Cardiac fibroblast (primary cell): ENCODE results near the gene SPAG5.

Source experiments
- DNase-seq, 2 donors: peaks; one replicate each; pipeline versions ENCODE4 v3.0.0 to v3.0.0-alpha.2; 2010; ENCODE audit warnings: low read depth in 2 of 2
- H3K4me3 ChIP-seq, 2 donors: replicated peaks in 1 of 2; 1 replicate in 1 of 2; 2 replicates in 1 of 2; pipeline ENCODE4 v1.5.1; 2011; ENCODE audit warnings: low read depth in 2 of 2, low read length in 2 of 2, mild to moderate bottlenecking in 2 of 2, moderate library complexity in 1 of 2
- CTCF ChIP-seq: IDR thresholded peaks from one replicate; pipeline ENCODE4 v1.5.1; 2011; ENCODE audit warnings: low read depth, mild to moderate bottlenecking, low read length, inconsistent platforms

The SPAG5 gene

DNA sequence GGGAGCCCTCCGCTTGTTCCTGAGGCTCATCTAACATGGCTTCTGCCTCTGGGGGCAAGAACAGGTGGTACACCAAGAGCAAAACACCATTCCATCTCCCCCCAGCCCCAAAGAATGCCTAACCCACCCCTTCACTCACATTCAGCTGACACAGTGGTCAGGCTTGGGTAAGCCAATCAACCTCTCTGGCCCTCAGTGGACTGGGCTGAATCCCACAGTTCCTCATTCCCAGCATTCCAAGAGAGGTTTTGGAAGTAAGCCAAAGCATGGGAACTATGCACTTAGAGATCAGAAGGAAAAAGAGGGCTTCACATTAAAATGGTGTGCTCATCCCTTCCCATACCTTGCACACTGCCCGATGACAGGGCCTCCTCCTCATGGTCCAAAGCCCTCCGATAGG lies 35.4 kb downstream of the SPAG5 start:
- DNase-seq: peak; percentile 51 to 70
- no peak for TF ChIP-seq CTCF
- no peak overlapping the region for H3K4me3 ChIP-seq

DNA sequence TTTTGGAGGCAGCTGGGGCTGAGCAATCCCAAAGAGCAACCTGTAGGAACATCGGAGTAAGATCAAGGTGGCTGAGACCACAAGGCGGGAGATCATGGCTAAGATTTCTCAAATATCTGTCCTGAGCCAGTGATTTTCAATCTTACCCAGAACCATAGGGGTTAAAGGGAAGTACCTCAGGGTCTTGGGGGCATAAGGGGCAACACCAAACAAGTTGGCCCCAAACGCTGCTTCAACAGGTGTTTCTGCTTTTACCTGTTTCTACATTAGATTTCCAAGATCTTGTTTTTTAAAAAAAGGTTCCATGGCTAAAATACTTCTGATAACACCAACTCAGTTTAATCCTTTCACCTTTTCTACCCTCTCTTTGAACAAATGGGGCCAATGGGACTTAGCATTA lies 43.8 kb downstream of the SPAG5 start:
- no peak overlapping the region for H3K4me3 ChIP-seq
- TF ChIP-seq CTCF: no peak
- no peak for DNase-seq

DNA sequence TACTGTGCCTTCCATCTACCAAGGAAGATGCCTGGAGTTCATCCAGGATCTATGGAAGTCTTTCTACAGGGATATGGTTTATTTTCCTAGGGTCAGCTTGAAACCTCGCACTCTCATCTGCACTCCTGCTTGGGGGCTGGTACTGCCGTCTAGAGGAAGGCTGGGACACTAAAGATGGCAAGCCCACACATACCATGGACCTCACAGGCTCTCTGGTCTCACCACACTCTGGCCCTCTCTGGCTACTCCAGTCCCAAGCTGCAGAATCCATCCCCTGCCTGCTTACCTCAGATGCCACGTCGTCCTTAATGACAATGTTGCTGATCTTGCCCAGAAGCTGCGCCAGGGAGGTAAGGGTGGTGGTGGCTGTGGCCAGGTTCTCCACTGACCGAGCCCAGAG lies 44.3 kb downstream of the SPAG5 start:
- no peak overlapping the region for H3K4me3 ChIP-seq
- TF ChIP-seq CTCF: no peak
- DNase-seq: no peak

DNA sequence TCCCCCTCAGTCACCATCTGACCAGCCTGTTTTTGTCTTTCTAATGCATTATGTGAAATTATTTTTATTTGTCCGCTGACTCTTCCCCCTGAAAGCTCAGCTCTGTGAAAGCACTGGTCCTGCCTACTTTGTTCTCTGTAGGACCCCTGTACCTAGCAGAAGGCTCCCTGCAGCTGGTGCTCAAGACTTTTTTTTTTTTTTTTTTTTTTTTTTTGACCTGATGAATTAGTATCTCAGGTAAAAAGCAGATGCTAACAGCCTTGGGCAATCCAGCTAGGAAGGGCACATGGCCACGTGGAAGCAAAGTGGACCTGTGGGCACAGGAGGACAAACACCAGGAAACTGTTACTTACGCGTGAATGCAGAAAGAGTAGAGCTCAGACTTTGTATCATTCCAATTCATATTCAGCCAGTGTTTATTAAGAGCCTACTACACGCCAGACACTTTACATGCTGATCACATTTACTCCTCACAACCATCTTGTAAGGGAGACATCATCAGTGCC lies 45.8 kb downstream of the SPAG5 start:
- no peak for TF ChIP-seq CTCF
- DNase-seq: no peak
- no peak overlapping the region for H3K4me3 ChIP-seq

DNA sequence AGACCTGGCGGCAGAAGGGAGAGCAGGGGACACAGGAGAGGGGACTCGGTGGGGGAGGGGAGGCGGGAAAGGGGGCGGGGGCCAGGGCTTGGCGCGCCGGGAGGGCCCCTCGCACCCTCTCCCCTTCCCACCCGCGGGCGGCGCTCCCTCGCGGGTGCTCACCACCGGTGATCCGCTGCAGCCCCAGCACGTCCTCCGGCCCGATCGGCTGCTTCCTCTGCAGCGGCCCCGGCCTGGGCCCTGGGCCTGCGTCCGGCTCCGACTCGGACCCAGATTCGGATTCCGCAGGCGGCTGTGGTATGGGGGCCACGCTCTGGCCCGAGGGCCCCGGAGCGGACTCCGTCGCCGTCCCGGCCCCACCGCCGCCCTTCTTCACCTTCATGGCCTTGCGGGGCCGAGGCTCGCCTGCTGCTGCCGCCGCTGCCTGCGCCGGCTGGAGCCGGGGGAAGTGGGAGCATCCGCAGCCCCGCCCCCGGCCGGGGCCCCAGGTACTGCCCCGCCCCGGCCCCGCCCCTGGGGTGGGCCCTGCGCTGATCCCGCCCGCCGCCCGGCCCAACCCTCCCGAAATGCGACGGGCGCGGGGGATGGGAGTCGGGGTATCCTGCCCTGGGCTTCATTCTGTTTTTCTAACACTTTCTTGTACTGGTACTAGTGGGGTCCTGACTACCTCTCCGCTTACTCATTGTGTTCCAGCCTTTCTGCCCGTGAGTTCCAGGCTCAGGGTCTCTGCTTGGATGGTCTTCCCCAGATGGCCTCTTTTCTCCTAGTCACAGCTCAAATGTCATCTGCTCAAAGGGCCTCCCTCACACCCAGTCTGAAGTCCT lies 46.4 kb downstream of the SPAG5 start, which contains the start of gene UNC119:
TSS of gene UNC119 (minus strand) at position 449 of the 824 bp plus-strand sequence. CDS start at position 382, 67 bp downstream.
- H3K4me3 ChIP-seq: peak within 1 kb of the TSS; percentile 66 to 80
- peak; percentile 57 to 72 for DNase-seq
- no peak for TF ChIP-seq CTCF

GRCh38 chr17:28551421-28552175 lies 47.2 kb downstream of the SPAG5 start:
- peak overlapping the region; percentile 66 to 80 for H3K4me3 ChIP-seq
- no peak for TF ChIP-seq CTCF
- no peak for DNase-seq
